ENCODE results near the gene EPHA6.

EPHA6 gene

DNA sequence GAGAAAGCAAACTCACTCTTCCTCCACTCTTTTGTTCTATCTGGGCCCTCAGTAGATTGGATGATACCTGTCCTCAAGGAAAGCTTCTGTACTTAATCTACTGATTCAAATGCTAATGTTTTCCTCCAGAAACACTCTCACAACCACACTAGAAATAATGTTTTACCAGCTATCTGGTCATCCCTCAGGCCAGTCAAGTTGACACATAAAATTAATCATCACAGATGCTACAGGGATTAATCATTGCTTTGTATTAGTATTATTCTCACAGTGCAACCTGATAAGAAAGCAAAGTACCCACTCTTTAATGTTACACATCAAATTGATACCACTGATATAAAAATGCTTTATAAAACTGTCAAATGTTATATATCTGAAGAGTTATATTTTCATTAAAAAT, 897.3 kb downstream of the EPHA6 start:
- no peaks in the 10 kb centered on the region for H3K4me1 ChIP-seq (ENCODE audit: insufficient read depth, low read length)
- H3K36me3 ChIP-seq (ENCODE audit: insufficient read depth, low read length), result no peaks in the 10 kb centered on the region

DNA sequence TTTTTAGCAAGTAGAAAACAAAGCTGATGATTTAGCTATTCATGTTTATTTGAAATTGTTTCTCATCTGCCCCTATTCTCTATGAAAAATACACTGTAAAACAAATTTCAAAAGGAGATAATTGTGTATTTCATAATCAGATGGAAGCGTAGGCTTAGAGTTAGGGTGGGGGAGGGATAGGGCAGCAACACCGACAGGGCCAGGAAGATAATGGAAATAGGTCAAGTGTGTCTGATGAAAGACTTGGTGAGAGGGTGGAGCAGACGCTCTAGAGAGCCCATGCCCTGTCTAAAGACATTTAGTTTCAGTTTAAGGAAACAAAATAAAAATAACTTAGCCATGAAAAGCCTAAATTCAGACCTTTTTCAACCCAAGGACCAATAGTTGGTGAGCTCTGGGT, 898.5 kb downstream of the EPHA6 start:
- no peak overlapping the region for H3K9ac ChIP-seq (ENCODE audit: low read depth, low read length)
- no peaks in the 10 kb centered on the region for H3K36me3 ChIP-seq (ENCODE audit: insufficient read depth, low read length)
- no peaks in the 10 kb centered on the region for H3K4me1 ChIP-seq (ENCODE audit: insufficient read depth, low read length)
- H3K9me3 ChIP-seq (ENCODE audit: control insufficient read depth, insufficient read depth, low read length), result no peaks in the 10 kb centered on the region

More for the DNA sequence above, 897.3 kb downstream of the EPHA6 start:
- Histone ChIP-seq H3K9ac (ENCODE audit: low read depth, low read length) (no peak overlapping the region), H3K9me3 (ENCODE audit: control insufficient read depth, insufficient read depth, low read length) (no peaks in the 10 kb centered on the region)

DNA sequence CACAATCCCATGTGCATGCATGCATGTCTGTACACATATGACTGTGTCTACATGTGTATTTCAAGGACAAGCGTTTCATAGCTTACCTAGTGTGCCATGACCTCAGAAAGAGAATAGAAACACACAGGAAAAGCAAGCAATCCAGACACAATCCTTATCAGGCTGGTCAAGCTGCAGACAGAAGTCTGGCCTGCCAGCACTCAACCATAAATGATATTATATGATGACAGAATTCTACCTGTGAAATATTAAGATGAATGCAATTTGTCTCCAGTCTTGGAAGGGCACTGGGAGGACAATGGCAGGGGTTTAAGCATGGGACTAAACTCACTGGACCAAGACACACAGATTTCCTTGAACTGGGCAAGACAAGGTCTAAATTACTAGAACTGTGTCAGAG, 899.2 kb downstream of the EPHA6 start:
- H3K9me3 ChIP-seq (ENCODE audit: control insufficient read depth, insufficient read depth, low read length), result no peaks in the 10 kb centered on the region
- no peaks in the 10 kb centered on the region for H3K36me3 ChIP-seq (ENCODE audit: insufficient read depth, low read length)
- no peak overlapping the region for H3K9ac ChIP-seq (ENCODE audit: low read depth, low read length)
- H3K4me1 ChIP-seq (ENCODE audit: insufficient read depth, low read length), result 0 out of 2 replicates have a peak, but pooled peaks cover 2% of the 10 kb centered on the region

DNA sequence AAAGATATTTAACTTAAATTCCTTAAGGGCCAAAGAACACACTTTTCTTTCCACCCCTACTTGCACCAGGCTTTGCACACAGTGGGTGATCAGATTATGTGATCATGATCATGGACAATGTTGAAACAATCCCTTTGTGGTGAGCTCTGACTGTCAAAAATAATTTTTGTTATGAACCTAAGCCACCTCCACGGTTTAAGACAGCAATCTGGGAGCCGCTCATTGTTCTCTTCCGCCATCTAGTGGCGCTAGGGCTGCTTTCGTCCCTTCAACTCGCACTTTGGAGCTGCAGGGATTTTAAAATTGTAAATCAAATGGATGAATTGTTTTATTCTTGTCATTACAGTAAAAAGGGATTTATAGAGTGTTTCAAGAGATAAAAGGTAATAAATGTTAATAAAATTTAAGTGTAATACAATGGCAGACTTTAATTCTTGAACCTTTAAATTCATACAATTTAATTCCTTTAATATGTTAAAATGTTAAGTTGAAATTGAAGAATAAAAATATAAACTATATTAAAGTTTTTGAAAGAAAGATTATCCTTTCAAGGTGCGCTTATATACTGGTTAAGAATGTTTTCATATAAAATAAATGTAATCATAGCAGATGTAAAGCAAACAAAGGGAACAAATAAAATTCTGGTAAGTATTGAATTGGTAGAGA, 904.9 kb downstream of the EPHA6 start:
- Histone ChIP-seq H3K36me3 (ENCODE audit: insufficient read depth, low read length) (no peaks in the 10 kb centered on the region), H3K9me3 (ENCODE audit: control insufficient read depth, insufficient read depth, low read length) (no peaks in the 10 kb centered on the region), H3K9ac (ENCODE audit: low read depth, low read length) (no peak overlapping the region), H3K4me1 (ENCODE audit: insufficient read depth, low read length) (peaks cover 11% of the 10 kb centered on the region)

DNA sequence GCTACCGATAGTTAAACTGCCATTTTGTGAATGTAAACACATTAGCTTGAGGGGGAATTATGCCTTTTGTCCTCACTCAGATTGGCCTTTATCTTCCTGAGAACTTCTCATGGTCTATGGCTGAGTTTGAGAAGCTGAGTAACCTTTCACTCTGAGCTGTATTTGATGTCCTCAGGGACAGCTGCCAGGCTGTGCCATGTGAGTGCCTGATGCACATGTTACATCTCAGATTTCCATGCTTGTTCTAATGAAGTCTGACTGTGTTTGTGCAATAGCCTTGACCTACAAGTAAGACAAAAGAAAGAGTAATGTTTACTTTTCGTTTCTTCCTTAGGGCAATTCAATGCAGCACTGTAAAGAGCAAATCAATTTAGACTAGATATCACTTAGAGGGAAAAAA, 906.0 kb downstream of the EPHA6 start:
- H3K9me3 ChIP-seq (ENCODE audit: control insufficient read depth, insufficient read depth, low read length), result no peaks in the 10 kb centered on the region
- peaks cover 11% of the 10 kb centered on the region for H3K4me1 ChIP-seq (ENCODE audit: insufficient read depth, low read length)
- no peaks in the 10 kb centered on the region for H3K36me3 ChIP-seq (ENCODE audit: insufficient read depth, low read length)
- H3K9ac ChIP-seq (ENCODE audit: low read depth, low read length), result no peak overlapping the region

DNA sequence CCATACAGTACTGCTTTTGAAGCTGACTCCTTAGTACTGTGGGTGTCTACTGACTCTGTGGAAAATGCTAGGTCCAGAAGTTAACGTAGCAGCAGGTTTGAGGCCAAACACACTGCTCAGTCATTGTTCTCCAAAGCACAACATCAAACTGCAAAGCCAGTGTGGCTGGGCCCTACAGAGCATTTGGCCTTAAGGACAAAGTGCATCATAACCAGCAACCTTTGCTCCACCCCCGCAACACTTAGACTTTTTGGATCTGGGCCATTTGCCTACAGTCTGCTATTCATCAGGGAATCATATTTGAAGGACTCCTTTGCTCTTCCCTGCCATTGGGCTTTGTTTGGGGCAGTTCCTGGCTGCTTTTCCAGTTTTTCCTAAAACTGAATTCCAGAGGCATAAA, 907.1 kb downstream of the EPHA6 start:
- Histone ChIP-seq H3K4me1 (ENCODE audit: insufficient read depth, low read length) (peaks cover 11% of the 10 kb centered on the region), H3K9ac (ENCODE audit: low read depth, low read length) (no peak overlapping the region), H3K36me3 (ENCODE audit: insufficient read depth, low read length) (no peaks in the 10 kb centered on the region), H3K9me3 (ENCODE audit: control insufficient read depth, insufficient read depth, low read length) (no peaks in the 10 kb centered on the region)

DNA sequence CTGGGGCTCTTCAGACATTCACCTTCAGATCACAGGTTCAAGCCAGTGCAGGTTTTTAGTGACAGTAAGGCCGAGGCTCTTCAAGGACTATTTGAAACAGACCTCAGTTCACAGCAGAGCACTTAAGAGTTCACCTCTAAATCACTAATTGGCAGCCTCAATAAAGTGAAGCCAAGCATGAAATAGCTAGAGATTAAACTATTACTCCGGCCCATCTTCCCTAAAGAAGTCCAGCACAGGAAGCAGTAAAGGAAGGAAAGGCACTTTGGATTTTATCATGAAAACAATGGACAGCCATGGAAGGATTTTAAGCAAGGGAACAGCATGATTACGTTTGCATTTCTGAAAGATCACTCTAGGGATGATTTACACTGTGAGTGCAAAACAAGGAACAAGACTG, 922.5 kb downstream of the EPHA6 start:
- Histone ChIP-seq H3K4me1 (ENCODE audit: insufficient read depth, low read length) (no peaks in the 10 kb centered on the region), H3K9me3 (ENCODE audit: control insufficient read depth, insufficient read depth, low read length) (no peaks in the 10 kb centered on the region), H3K36me3 (ENCODE audit: insufficient read depth, low read length) (no peaks in the 10 kb centered on the region), H3K9ac (ENCODE audit: low read depth, low read length) (no peak overlapping the region)

DNA sequence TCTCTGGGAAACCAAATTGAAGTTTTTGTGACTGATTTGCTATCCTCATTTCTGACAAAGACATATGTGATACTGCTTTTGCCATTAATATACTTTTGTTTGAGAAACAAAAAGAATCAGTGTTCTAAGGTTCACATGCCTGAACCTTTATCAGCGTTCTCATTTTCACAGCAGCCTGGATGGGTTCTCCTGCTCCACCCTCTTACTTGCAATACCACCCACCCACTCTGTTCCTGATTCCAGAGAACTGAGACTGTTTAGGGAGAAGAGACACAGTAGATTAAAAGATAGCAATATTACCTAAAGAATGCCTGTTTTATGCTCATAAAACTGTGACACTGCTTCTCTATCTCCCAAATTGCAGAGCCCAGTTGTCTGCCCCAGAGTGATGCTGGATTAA, 924.4 kb downstream of the EPHA6 start:
- Histone ChIP-seq H3K9ac (ENCODE audit: low read depth, low read length) (no peak overlapping the region), H3K4me1 (ENCODE audit: insufficient read depth, low read length) (no peaks in the 10 kb centered on the region), H3K9me3 (ENCODE audit: control insufficient read depth, insufficient read depth, low read length) (no peaks in the 10 kb centered on the region), H3K36me3 (ENCODE audit: insufficient read depth, low read length) (no peaks in the 10 kb centered on the region)

DNA sequence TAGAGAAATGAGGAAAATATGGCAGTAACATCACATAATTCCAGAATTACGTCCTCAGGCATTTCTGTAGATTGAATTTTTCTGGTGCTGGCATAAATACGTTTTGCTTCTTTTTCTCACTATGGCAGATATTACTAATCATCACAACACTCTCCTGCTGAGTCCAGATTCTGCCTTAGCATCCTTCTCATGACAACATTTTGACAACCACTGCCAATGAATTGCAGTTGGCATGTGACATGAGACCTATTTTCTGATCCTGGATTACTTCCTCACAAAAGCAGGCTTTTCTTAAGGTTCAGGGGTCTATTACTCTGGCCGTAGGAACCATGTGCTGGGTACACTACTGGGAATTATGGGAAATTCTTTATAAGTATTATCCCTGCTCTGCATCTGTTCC, 927.6 kb downstream of the EPHA6 start:
- H3K36me3 ChIP-seq (ENCODE audit: insufficient read depth, low read length), result no peaks in the 10 kb centered on the region
- H3K4me1 ChIP-seq (ENCODE audit: insufficient read depth, low read length), result no peaks in the 10 kb centered on the region
- no peaks in the 10 kb centered on the region for H3K9me3 ChIP-seq (ENCODE audit: control insufficient read depth, insufficient read depth, low read length)
- H3K9ac ChIP-seq (ENCODE audit: low read depth, low read length), result no peak overlapping the region

DNA sequence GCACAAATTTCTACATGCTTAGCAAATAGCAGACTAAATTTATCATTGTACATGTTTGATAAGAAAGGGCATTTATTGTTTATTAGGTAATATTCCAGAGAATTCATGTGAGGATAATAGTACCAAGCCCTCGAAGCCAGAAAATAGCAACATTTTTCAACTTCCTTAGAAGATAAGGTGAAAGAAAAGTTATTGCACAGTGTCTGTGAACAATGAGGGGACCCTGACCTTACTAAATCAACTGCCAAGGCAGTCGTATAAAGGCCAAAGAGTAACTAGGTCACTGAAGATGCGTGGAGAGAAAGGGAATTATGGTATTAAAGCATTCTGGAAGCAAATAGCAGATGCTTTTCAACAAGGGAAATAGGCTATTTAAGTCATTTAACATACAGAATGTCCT, 929.9 kb downstream of the EPHA6 start:
- Histone ChIP-seq H3K9ac (ENCODE audit: low read depth, low read length) (no peak overlapping the region), H3K9me3 (ENCODE audit: control insufficient read depth, insufficient read depth, low read length) (no peaks in the 10 kb centered on the region), H3K36me3 (ENCODE audit: insufficient read depth, low read length) (no peaks in the 10 kb centered on the region), H3K4me1 (ENCODE audit: insufficient read depth, low read length) (0 out of 2 replicates have a peak, but pooled peaks cover 3% of the 10 kb centered on the region)

DNA sequence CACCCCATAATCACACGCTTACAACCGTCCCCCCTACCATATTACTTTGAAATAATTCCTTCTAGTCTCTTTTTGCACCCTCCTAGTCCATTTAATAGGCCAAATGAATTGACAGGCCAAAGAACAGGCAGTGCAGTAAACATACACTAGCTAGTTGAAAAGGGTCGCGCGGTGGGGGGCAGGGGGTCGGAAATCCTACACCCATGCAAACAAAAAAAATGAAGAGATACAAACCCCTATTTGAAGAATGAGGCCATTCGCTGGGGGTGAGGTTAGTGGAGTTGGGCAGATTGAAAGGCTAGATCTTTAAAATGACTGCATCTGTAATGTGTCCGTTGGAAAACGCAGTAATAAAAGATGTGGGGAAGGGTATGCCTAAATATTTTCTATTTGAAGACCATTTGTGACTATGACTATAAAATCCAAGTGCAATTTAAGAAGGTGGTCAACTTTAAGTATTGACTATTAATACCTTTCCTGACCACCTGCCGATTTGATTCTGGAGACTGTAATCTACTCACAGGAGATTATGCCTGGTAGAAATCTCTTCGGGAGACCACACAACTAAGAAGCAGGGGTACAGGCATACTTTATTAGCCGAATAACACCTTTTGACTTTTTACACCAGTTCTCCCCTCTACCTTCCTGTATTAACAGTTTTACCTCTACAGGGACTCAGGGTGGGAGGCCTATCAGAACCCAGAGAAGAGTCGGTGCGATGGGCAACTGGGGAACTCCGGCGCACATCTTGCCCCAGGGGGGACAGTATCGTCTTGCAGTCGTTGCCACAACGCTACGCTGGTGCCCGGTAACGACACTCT, 949.4 kb downstream of the EPHA6 start:
- Histone ChIP-seq H3K36me3 (ENCODE audit: insufficient read depth, low read length) (no peaks in the 10 kb centered on the region), H3K9ac (ENCODE audit: low read depth, low read length) (peak overlapping the region; percentile 63), H3K4me1 (ENCODE audit: insufficient read depth, low read length) (peaks cover 9% of the 10 kb centered on the region; the same call in 1 of the 2 replicates), H3K9me3 (ENCODE audit: control insufficient read depth, insufficient read depth, low read length) (no peaks in the 10 kb centered on the region)

DNA sequence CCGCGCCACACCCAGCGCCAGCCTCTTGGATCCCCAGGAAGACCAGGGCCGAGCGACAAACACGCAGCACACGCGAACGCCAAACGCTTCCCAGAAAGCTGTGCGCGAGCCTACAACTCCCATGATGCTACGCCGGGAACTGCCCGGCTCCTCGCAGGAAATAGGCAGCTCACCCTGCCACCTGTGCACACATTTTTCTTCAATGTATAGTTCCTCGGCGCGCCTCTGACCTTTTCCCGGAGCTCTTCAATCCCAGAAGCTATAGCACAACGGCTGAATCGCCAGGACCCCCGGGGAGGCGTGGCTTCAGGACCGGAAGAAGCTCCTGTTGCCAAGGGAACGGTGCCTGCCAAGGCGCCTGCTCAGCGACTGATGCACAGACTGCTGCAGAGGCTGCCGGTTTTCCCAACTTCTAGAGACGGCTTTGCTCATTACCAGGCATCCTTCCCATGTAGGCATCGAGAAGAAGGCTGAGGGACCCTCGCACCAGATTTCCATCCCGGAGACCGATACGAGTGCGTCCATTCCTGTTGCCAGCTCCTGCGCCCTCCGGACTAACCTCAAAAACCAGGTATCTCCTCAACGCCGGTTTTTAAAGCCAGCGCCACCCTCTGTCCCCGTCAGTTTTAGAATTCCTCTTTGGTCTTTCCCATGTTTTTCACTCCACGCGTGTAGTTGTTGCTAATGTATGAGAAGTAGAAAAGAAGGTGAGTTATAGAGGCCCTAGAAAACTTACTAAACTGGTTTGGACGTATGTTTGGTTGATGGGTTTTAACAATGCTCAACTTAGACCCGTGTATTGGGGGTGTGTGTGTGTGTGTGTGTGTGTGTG, 950.2 kb downstream of the EPHA6 start, which contains the start of gene ARL6:
Gene ARL6, plus strand, starts transcription at position 352 of the 832 bp plus-strand sequence. CDS start 3,350 bp downstream, outside the sequence.
- H3K4me1 ChIP-seq (ENCODE audit: insufficient read depth, low read length), result peaks cover 9% of the 10 kb centered on the region; the same call in 1 of the 2 replicates
- no peaks in the 10 kb centered on the region for H3K9me3 ChIP-seq (ENCODE audit: control insufficient read depth, insufficient read depth, low read length)
- peak within 1 kb of the TSS; percentile 63 for H3K9ac ChIP-seq (ENCODE audit: low read depth, low read length)
- H3K36me3 ChIP-seq (ENCODE audit: insufficient read depth, low read length), result no peaks in the 10 kb centered on the region

DNA sequence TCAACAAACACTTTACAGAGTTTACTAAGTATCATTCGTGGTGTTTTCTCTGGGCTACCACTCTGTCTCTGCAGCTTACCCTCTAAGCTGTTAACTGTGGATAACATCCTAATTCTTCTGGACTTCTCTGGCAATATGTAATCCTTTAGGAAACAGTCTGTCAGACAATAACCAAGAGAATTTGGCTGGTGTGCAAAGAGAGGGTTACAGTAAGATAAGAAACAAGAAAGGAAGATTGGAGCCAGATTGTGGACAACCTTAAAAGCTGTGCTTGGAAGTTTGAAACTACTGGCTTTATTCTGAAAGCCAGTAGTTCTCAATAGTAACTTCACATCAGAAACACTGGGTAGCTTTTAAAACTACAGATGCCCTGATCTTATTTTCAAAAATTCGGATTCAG, 950.9 kb downstream of the EPHA6 start:
- Histone ChIP-seq H3K4me1 (ENCODE audit: insufficient read depth, low read length) (peaks cover 9% of the 10 kb centered on the region; the same call in 1 of the 2 replicates), H3K9ac (ENCODE audit: low read depth, low read length) (peak overlapping the region; percentile 63; the same call in 1 of the 2 replicates), H3K9me3 (ENCODE audit: control insufficient read depth, insufficient read depth, low read length) (no peaks in the 10 kb centered on the region), H3K36me3 (ENCODE audit: insufficient read depth, low read length) (no peaks in the 10 kb centered on the region)

DNA sequence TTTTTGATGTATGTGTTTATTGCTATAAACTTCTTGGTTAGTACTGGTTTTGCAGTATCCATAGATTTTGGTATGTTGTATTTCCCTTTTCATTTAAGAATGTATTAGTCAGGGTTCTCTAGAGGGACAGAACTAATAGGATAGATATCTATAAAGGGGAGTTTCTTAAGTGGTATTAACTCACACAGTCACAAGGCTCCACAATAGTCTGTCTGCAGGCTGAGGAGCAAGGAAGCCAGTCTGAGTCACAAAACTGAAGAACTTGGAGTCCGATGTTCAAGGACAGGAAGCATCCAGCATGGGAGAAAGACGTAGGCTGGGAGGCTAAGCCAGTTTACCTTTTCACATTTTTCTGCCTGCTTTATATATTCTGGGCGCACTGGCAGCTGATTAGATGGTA, 958.5 kb downstream of the EPHA6 start:
- H3K9me3 ChIP-seq (ENCODE audit: control insufficient read depth, insufficient read depth, low read length), result 0 out of 2 replicates have a peak, but pooled peaks cover 2% of the 10 kb centered on the region
- H3K4me1 ChIP-seq (ENCODE audit: insufficient read depth, low read length), result no peaks in the 10 kb centered on the region
- no peak overlapping the region for H3K9ac ChIP-seq (ENCODE audit: low read depth, low read length)
- H3K36me3 ChIP-seq (ENCODE audit: insufficient read depth, low read length), result no peaks in the 10 kb centered on the region
